Measurements from ENCODE around the gene HOXC10.

Gene HOXC10

GRCh38 chr12:53950789-53951576, 34.0 kb upstream of the HOXC10 start:
- no peak for DNase-seq

- no peak for DNase-seq
Measured at GRCh38 chr12:53951577-53952334, 33.2 kb upstream of the HOXC10 start.

- DNase-seq: no peak
Measured at GRCh38 chr12:53952335-53952694, 32.6 kb upstream of the HOXC10 start.

GRCh38 chr12:53952871-53953734, 31.8 kb upstream of the HOXC10 start:
- peak; percentile 45 for DNase-seq

GRCh38 chr12:53953831-53954693, 30.9 kb upstream of the HOXC10 start:
- DNase-seq: no peak

- DNase-seq: no peak
Measured at GRCh38 chr12:53954694-53955035, 30.3 kb upstream of the HOXC10 start, which contains the start of gene HOXC12. HOXC12 (plus strand) TSS chr12:53954903; CDS start chr12:53954930, 27 bp downstream.

- DNase-seq: no peak
Measured at GRCh38 chr12:53955036-53955775, 29.7 kb upstream of the HOXC10 start.

- no peak for DNase-seq
Measured at GRCh38 chr12:53955776-53956250, 29.1 kb upstream of the HOXC10 start.

- DNase-seq: no peak
Measured at GRCh38 chr12:53956251-53956887, 28.6 kb upstream of the HOXC10 start.

GRCh38 chr12:53956914-53957536, 27.9 kb upstream of the HOXC10 start:
- no peak for DNase-seq

GRCh38 chr12:53958128-53958527, 26.8 kb upstream of the HOXC10 start:
- no peak for DNase-seq

- DNase-seq: no peak
Measured at GRCh38 chr12:53959314-53959713, 25.6 kb upstream of the HOXC10 start.

- no peak for DNase-seq
Measured at GRCh38 chr12:53960187-53961024, 24.5 kb upstream of the HOXC10 start.

GRCh38 chr12:53961025-53961761, 23.8 kb upstream of the HOXC10 start:
- no peak for DNase-seq

- DNase-seq: no peak
Measured at GRCh38 chr12:53963005-53963404, 21.9 kb upstream of the HOXC10 start.

- DNase-seq: no peak
Measured at GRCh38 chr12:53963434-53964314, 21.3 kb upstream of the HOXC10 start.

GRCh38 chr12:53964315-53964713, 20.6 kb upstream of the HOXC10 start:
- no peak for DNase-seq
